Neuronal stem cell (in vitro differentiated cells): Measurements from ENCODE around the gene PHAF1.

Experiments used
- DNase-seq: peaks from one replicate; pipeline ENCODE4 v3.0.0-alpha.2; 2013; ENCODE audit warnings: low spot score
- H2AFZ ChIP-seq: one replicate; pipeline ENCODE4 v1.6.1; 2013; ENCODE audit warnings: mild to moderate bottlenecking, low read length, inconsistent platforms
- H2AK5ac ChIP-seq: 2 replicates; pipeline ENCODE4 v1.6.1; 2013; ENCODE audit warnings: low read depth, mild to moderate bottlenecking, inconsistent platforms, low read length, moderate library complexity, mixed read lengths
- H2BK120ac ChIP-seq: 2 replicates; pipeline ENCODE4 v1.6.1; 2013; ENCODE audit warnings: low read depth, mild to moderate bottlenecking, inconsistent platforms, low read length, moderate library complexity, mixed read lengths
- H2BK12ac ChIP-seq: one replicate; pipeline ENCODE4 v1.6.1; 2013; ENCODE audit warnings: low read length, inconsistent platforms
- H2BK15ac ChIP-seq: 2 replicates; pipeline ENCODE4 v1.6.1; 2013; ENCODE audit warnings: mild to moderate bottlenecking, low read length, inconsistent platforms, mixed read lengths
- H2BK5ac ChIP-seq: one replicate; pipeline ENCODE4 v1.6.1; 2013; ENCODE audit warnings: inconsistent platforms, mild to moderate bottlenecking, low read length, moderate library complexity
- H3K14ac ChIP-seq: one replicate; pipeline ENCODE4 v1.6.1; 2013; ENCODE audit warnings: low read length, inconsistent platforms
- H3K18ac ChIP-seq: 2 replicates; pipeline ENCODE4 v1.6.1; 2013; ENCODE audit warnings: low read length, inconsistent platforms
- H3K23ac ChIP-seq: 2 replicates; pipeline ENCODE4 v1.6.1; 2013; ENCODE audit warnings: low read depth, mild to moderate bottlenecking, mixed read lengths, low read length, inconsistent platforms; ENCODE audit not compliant: poor library complexity
- H3K27ac ChIP-seq: replicated peaks from 3 replicates; pipeline ENCODE4 v1.5.1; 2013; ENCODE audit warnings: low read length, inconsistent platforms
- H3K27me3 ChIP-seq, 3 experiments: 2 replicates each; pipeline ENCODE4 v1.6.1; 2013; ENCODE audit warnings: low read length in 3 of 3, mild to moderate bottlenecking in 2 of 3, inconsistent platforms in 1 of 3, low read depth in 1 of 3, mixed read lengths in 1 of 3, moderate library complexity in 1 of 3; ENCODE audit not compliant: control insufficient read depth in 3 of 3, insufficient read depth in 3 of 3
- H3K36me3 ChIP-seq, 2 donors: replicated peaks in 1 of 2; 2 replicates each; pipeline ENCODE4 v1.6.1; 2013; ENCODE audit warnings: low read length in 2 of 2; ENCODE audit not compliant: control insufficient read depth in 2 of 2, insufficient read depth in 2 of 2
- H3K4ac ChIP-seq: 2 replicates; pipeline ENCODE4 v1.6.1; 2013; ENCODE audit warnings: inconsistent platforms, mild to moderate bottlenecking, low read length, moderate library complexity
- H3K4me1 ChIP-seq, 2 donors: 1 replicate in 1 of 2; 2 replicates in 1 of 2; pipeline ENCODE4 v1.6.1; 2013; ENCODE audit warnings: low read length in 2 of 2, low read depth in 1 of 2; ENCODE audit not compliant: control insufficient read depth in 2 of 2, insufficient read depth in 1 of 2
- H3K4me2 ChIP-seq: one replicate; pipeline ENCODE4 v1.6.1; 2013; ENCODE audit warnings: mild to moderate bottlenecking, low read length, inconsistent platforms; ENCODE audit not compliant: insufficient read depth, poor library complexity, severe bottlenecking
- H3K4me3 ChIP-seq, 2 donors: 2 replicates each; pipeline ENCODE4 v1.5.1; 2013; ENCODE audit warnings: low read length in 2 of 2, mild to moderate bottlenecking in 2 of 2, inconsistent platforms in 1 of 2, moderate library complexity in 1 of 2
- H3K79me1 ChIP-seq: one replicate; pipeline ENCODE4 v1.6.1; 2013; ENCODE audit warnings: low read depth, mild to moderate bottlenecking, inconsistent platforms, low read length, moderate library complexity
- H3K9ac ChIP-seq: one replicate; pipeline ENCODE4 v1.6.1; 2013; ENCODE audit warnings: mild to moderate bottlenecking, low read depth, low read length, inconsistent platforms; ENCODE audit not compliant: poor library complexity
- H3K9me3 ChIP-seq, 2 donors: replicated peaks in 1 of 2; 2 replicates each; pipeline versions ENCODE3 to v1.6.1; 2013; ENCODE audit warnings: low read length in 2 of 2, mild to moderate bottlenecking in 2 of 2, inconsistent platforms in 1 of 2, low read depth in 1 of 2, mixed read lengths in 1 of 2, moderate library complexity in 1 of 2; ENCODE audit not compliant: control insufficient read depth in 2 of 2, insufficient read depth in 1 of 2
- H4K8ac ChIP-seq: one replicate; pipeline ENCODE4 v1.6.1; 2013; ENCODE audit warnings: low read depth, mild to moderate bottlenecking, inconsistent platforms, low read length, moderate library complexity
- H4K91ac ChIP-seq: one replicate; pipeline ENCODE4 v1.6.1; 2013; ENCODE audit warnings: low read length, low read depth, mild to moderate bottlenecking, inconsistent platforms; ENCODE audit not compliant: poor library complexity
- WGBS, 2 donors: extraction: QIAGEN DNeasy Blood & Tissue Kit; methylation state at CpG; one replicate each; pipeline ENCODE4 v1.1.7; 2013; ENCODE audit warnings: missing lambda C conversion rate in 2 of 2, mixed read lengths in 1 of 2; ENCODE audit not compliant: insufficient read length in 2 of 2, insufficient replicate concordance in 1 of 2; ENCODE audit errors: extremely low coverage in 2 of 2; 5-methylcytosine and 5-hydroxymethylcytosine counted together

PHAF1 gene

DNA sequence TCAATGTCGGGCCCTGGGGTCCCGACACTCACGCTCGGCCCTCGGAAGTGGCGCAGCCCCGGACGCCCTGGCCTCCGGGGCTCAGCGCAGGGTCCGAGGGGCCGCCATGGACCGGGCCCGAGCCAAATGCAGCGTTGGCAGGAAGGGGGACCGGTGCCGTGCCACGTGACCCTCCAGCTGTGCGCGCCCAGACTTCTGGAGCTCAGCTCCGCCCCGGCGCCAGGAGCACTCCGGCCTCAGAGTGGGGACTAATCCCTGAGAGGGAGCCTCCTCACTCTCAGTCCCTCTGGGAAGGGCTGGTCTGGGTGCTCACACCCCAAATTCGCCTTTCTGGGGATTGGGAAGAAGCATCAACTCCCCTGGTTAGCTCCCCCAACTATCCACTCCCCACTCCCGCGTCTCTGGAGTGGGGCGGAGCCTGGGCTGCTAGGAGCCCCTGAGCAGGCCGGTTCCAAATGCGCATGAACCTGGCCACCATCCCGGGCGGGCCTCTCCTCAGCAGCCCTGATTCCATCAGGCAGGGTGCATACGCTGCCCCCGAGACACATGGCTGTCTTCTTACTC, 41.2 kb downstream of the PHAF1 start, which contains the start of gene B3GNT9:
TSS of gene B3GNT9 (minus strand) at position 166 of the 564 bp plus-strand sequence. CDS start 513 bp downstream, outside the sequence.
- Histone ChIP-seq H3K18ac (peak within 1 kb of the TSS; percentile 88), H3K14ac (peak within 1 kb of the TSS; percentile 71), H3K79me1 (no peaks in the 10 kb centered on the region), H3K4me1 (peaks cover 2 to 8% of the 10 kb centered on the region in 2 donors), H2BK120ac (peak within 1 kb of the TSS; percentile 47), H3K27me3 (peaks cover 28 to 66% (median 44%) of the 10 kb centered on the region in 3 experiments), H2BK12ac (no peak within 1 kb of the TSS), H4K8ac (no peak within 1 kb of the TSS), H4K91ac (no peak within 1 kb of the TSS), H3K9me3 (peaks cover 0 to 7% of the 10 kb centered on the region in 2 donors), H2AK5ac (peak within 1 kb of the TSS; percentile 51), H2BK15ac (peak within 1 kb of the TSS; percentile 89), H3K4ac (no peak within 1 kb of the TSS), H2AFZ (peak within 1 kb of the TSS; percentile 95), H3K23ac (peak within 1 kb of the TSS; percentile 91), H3K27ac (no peak within 1 kb of the TSS), H3K36me3 (peaks cover 16 to 28% of the 10 kb centered on the region in 2 donors), H2BK5ac (peak within 1 kb of the TSS; percentile 59), H3K9ac (peak within 1 kb of the TSS; percentile 53), H3K4me2 (peak within 1 kb of the TSS; percentile 89), H3K4me3 (peak within 1 kb of the TSS; percentile 44 to 84)
- DNase-seq: no peak
- no CpG with 5 or more reads among the region's 34 CpGs for WGBS, 2 donors

- H3K4ac ChIP-seq: no peak overlapping the region
- H3K4me3 ChIP-seq: peak overlapping the region in 1 of 2 donors; percentile 44
- peak overlapping the region; percentile 89 for H3K4me2 ChIP-seq
- peaks cover 34 to 73% (median 51%) of the 10 kb centered on the region in 3 experiments for H3K27me3 ChIP-seq
- no peak for DNase-seq
- H2BK15ac ChIP-seq: peak overlapping the region; percentile 89
- H2BK120ac ChIP-seq: no peak overlapping the region
- peak overlapping the region; percentile 95 for H2AFZ ChIP-seq
- H3K4me1 ChIP-seq: peaks cover 2 to 8% of the 10 kb centered on the region in 2 donors
- peaks cover 0 to 7% of the 10 kb centered on the region in 2 donors for H3K9me3 ChIP-seq
- no peaks in the 10 kb centered on the region for H3K79me1 ChIP-seq
- no peak overlapping the region for H3K27ac ChIP-seq
- H2BK12ac ChIP-seq: no peak overlapping the region
- peak overlapping the region; percentile 54 for H2BK5ac ChIP-seq
- no peak overlapping the region for H2AK5ac ChIP-seq
- H3K18ac ChIP-seq: peak overlapping the region; percentile 76
- no peak overlapping the region for H4K91ac ChIP-seq
- H3K36me3 ChIP-seq: peaks cover 10 to 21% of the 10 kb centered on the region in 2 donors
- no peak overlapping the region for H4K8ac ChIP-seq
- H3K23ac ChIP-seq: peak overlapping the region; percentile 91
- peak overlapping the region; percentile 53 for H3K9ac ChIP-seq
- WGBS, 2 donors: no CpG with 5 or more reads among the region's 8 CpGs
- peak overlapping the region; percentile 47 for H3K14ac ChIP-seq
Measured at GRCh38 chr16:67151431-67152097, 41.8 kb downstream of the PHAF1 start.

DNA sequence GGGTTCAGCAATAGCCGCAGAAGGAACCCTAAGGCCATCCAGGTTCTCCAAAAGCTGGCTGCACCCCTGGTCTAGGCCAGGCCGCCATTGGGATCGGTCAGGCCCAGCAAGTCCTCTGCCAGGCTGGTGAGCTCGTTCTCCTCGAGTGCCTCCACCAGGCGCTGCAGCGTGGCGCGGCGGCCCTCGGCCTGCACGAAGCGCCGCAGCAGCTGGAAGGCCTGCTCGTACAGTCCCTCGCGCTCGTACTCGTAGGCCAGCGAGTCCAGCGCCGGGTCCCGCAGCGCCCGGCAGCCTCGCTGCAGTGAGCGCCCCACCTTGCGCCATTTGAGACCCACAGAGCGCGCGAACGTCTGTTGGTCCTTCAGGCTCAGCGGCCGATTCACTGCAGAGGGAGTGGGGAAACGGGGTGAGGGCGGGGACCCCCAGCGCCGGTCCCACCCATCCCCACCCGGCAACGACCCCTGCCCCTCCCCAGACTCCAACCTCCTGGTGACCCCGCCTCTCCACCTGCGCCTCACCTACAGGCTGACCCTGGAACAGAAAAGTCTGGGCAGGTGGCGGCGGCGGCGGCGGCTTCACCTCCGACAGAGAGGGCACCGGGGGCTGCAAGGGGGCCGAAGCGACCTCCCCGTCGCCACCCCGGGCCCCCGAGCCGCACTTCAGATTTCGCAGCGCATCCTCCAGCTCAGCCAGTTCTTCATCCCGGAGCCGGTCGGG, 45.0 kb downstream of the PHAF1 start:
- Histone ChIP-seq H3K27ac (no peak overlapping the region), H2BK15ac (peak overlapping the region; percentile 58), H2BK120ac (no peak overlapping the region), H3K79me1 (peaks cover 2% of the 10 kb centered on the region), H3K27me3 (peaks cover 59 to 96% (median 83%) of the 10 kb centered on the region in 3 experiments), H2AK5ac (peak overlapping the region; percentile 52), H3K18ac (peak overlapping the region; percentile 52), H3K4ac (no peak overlapping the region), H3K14ac (no peak overlapping the region), H4K91ac (no peak overlapping the region), H3K9me3 (peaks cover 0 to 1% of the 10 kb centered on the region in 2 donors), H3K4me2 (peak overlapping the region; percentile 64), H3K4me3 (peak overlapping the region; percentile 33 to 56), H2BK12ac (no peak overlapping the region), H2AFZ (peak overlapping the region; percentile 88), H3K23ac (peak overlapping the region; percentile 31), H3K36me3 (no peaks in the 10 kb centered on the region), H2BK5ac (peak overlapping the region; percentile 13), H3K4me1 (peaks cover 6 to 8% of the 10 kb centered on the region in 2 donors), H3K9ac (peak overlapping the region; percentile 53), H4K8ac (no peak overlapping the region)
- DNase-seq: no peak
- no CpG with 5 or more reads among the region's 61 CpGs for WGBS, 2 donors
